SK-N-MC (cell line): Measurements from ENCODE around the gene ZDHHC11B.

Source experiments
- EZH2 ChIP-seq: fragments of 200-600 bp; sonication (generic); IDR thresholded peaks from one replicate; pipeline ENCODE4 v1.6.1; 2017; ENCODE audit warnings: antibody characterized with exemption
- POLR2AphosphoS5 ChIP-seq: IDR thresholded peaks from 2 replicates; pipeline ENCODE4 v1.6.1; 2012; ENCODE audit warnings: mild to moderate bottlenecking, low read depth, low read length, borderline replicate concordance

- TF ChIP-seq POLR2AphosphoS5 = no peak
- TF ChIP-seq EZH2 = no peak
Observed at GRCh38 chr5:662751-663435, 121.6 kb downstream of the ZDHHC11B start.
